Ascending aorta (tissue), 2 donors: ENCODE data around the gene ATOSB. TPM values are rescaled to one million over a fixed set of nuclear protein-coding genes. Genes with fewer than 3 reads are reported as not detected.

Source experiments
- DNase-seq, 2 donors: peaks; one replicate each; pipeline ENCODE4 v3.0.0-alpha.2; 2019; ENCODE audit warnings: low spot score in 2 of 2
- H3K27ac ChIP-seq, 2 donors: fragments of 200-600 bp; sonication (generic); one replicate each; pipeline ENCODE4 v1.5.1; 2016 to 2017; ENCODE audit warnings: mild to moderate bottlenecking in 1 of 2
- H3K27me3 ChIP-seq: fragments of 200-600 bp; sonication (generic); one replicate; pipeline ENCODE4 v1.5.1; 2017
- H3K36me3 ChIP-seq, 2 donors: fragments of 200-600 bp; sonication (generic); one replicate each; pipeline ENCODE4 v1.5.1; 2016
- H3K4me1 ChIP-seq, 2 donors: fragments of 200-600 bp; sonication (generic); one replicate each; pipeline ENCODE4 v1.5.1; 2016 to 2017; ENCODE audit warnings: mild to moderate bottlenecking in 1 of 2
- H3K4me3 ChIP-seq, 2 donors: fragments of 200-600 bp; sonication (generic); one replicate each; pipeline ENCODE4 v1.5.1; 2016 to 2017; ENCODE audit warnings: mild to moderate bottlenecking in 1 of 2
- H3K9me3 ChIP-seq, 2 donors: fragments of 200-600 bp; sonication (generic); one replicate each; pipeline ENCODE4 v1.5.1; 2016
- CTCF ChIP-seq, 3 experiments: fragments of 200-600 bp in 2 of 3; fragments of 450-650 bp in 1 of 3; sonication (generic) in 2 of 3; IDR thresholded peaks; one replicate each; pipeline ENCODE4 v1.5.1; 2016 to 2019; ENCODE audit warnings: antibody characterized with exemption in 3 of 3, mild to moderate bottlenecking in 1 of 3, moderate library complexity in 1 of 3
- intact Hi-C: fragments of 100-400 bp; cut with DNase I; formaldehyde crosslinking; loops from one replicate; pipeline ENCODE4 v1.15.1; 2023
- total RNA-seq: library from RNA; depleted of rRNA; stranded (reverse); fragments of >200 nt; gene quantifications from one replicate; pipeline ENCODE4 v1.1.0, GENCODE V29; 2016

ATOSB gene
- total RNA-seq, 1 donor from 2014 or later, result 58.3 TPM

GRCh38 chr9:35054185-35054835, 61.4 kb downstream of the ATOSB start:
- H3K27me3 ChIP-seq, result no peaks in the 10 kb centered on the region
- no peaks in the 10 kb centered on the region for H3K9me3 ChIP-seq
- no peak overlapping the region for H3K27ac ChIP-seq
- H3K4me3 ChIP-seq, result no peak overlapping the region
- H3K4me1 ChIP-seq, result no peaks in the 10 kb centered on the region
- intact Hi-C loops, result no loop called here
- H3K36me3 ChIP-seq, result peaks cover 61 to 87% of the 10 kb centered on the region in 2 donors
- TF ChIP-seq CTCF (IDR thresholded peaks at IDR 0.05), result no peak
- no peak for DNase-seq

Other genes starting within 250 kb of the ATOSB start
- not detected for gene PHF24, start 157.6 kb downstream of the ATOSB start, total RNA-seq
- 40.8 TPM for gene DNAJB5, start 126.1 kb downstream of the ATOSB start, total RNA-seq
- 96.3 TPM for gene VCP, start 43.2 kb downstream of the ATOSB start, total RNA-seq
- 45.4 TPM for gene FANCG, start 35.9 kb downstream of the ATOSB start, total RNA-seq
- gene PIGO, start 19.3 kb downstream of the ATOSB start, total RNA-seq, result 2.4 TPM
- 94.2 TPM for gene STOML2, start 12.7 kb downstream of the ATOSB start, total RNA-seq
- 26.5 TPM for gene UNC13B, start 46.1 kb upstream of the ATOSB start, total RNA-seq